Neural cell (in vitro differentiated cells): ENCODE measurements around the gene DCDC1. TPM values are rescaled to one million over a fixed set of nuclear protein-coding genes. Genes with fewer than 3 reads are reported as not detected.
"Not testable (repeated sequence)": the region's sequence is repeated elsewhere in the genome, so short reads cannot be mapped to it uniquely, and the experiment has no call there.

ENCODE experiments used
- H2AFZ ChIP-seq: fragments of 200-600, 300-800 bp; sonication (generic), shearing (Covaris generic); 2 replicates; pipeline ENCODE4 v1.6.0; 2014; ENCODE audit warnings: low read depth, mild to moderate bottlenecking, antibody characterized with exemption, low read length, moderate library complexity
- H3F3A ChIP-seq: fragments of 200-600 bp; shearing (Covaris generic); 2 replicates; pipeline ENCODE4 v1.6.1; 2016; ENCODE audit warnings: mild to moderate bottlenecking, moderate library complexity, mixed read lengths, antibody characterized with exemption, low read length; ENCODE audit not compliant: insufficient read depth, poor library complexity, severe bottlenecking
- H3K27ac ChIP-seq: fragments of 200-600, 300-800 bp; sonication (generic), shearing (Covaris generic); 2 replicates; pipeline ENCODE4 v1.5.1; 2014; ENCODE audit warnings: mild to moderate bottlenecking, low read length, moderate library complexity
- H3K27me3 ChIP-seq: fragments of 300-800, 200-600 bp; sonication (generic), shearing (Covaris generic); 2 replicates; pipeline ENCODE4 v1.6.0; 2014; ENCODE audit warnings: mild to moderate bottlenecking, low read depth, low read length, moderate library complexity; ENCODE audit not compliant: insufficient read depth
- H3K36me3 ChIP-seq: fragments of 300-800, 200-600 bp; sonication (generic), shearing (Covaris generic); 2 replicates; pipeline ENCODE4 v1.5.1; 2014; ENCODE audit warnings: mild to moderate bottlenecking, antibody characterized with exemption, low read length, moderate library complexity; ENCODE audit not compliant: insufficient read depth
- H3K4me2 ChIP-seq: fragments of 300-800, 200-600 bp; sonication (generic), shearing (Covaris generic); 2 replicates; pipeline ENCODE4 v1.6.0; 2014; ENCODE audit warnings: mild to moderate bottlenecking, low read length
- H3K4me3 ChIP-seq: fragments of 300-800, 200-600 bp; sonication (generic), shearing (Covaris generic); 2 replicates; pipeline ENCODE4 v1.5.1; 2014; ENCODE audit warnings: mild to moderate bottlenecking, low read length, moderate library complexity
- H3K79me2 ChIP-seq: fragments of 200-600 bp; shearing (Covaris generic); replicated peaks from 2 replicates; pipeline ENCODE4 v1.6.0; 2014; ENCODE audit warnings: mild to moderate bottlenecking, low read length, moderate library complexity; ENCODE audit not compliant: insufficient read depth
- H3K9ac ChIP-seq: fragments of 300-800, 200-600 bp; sonication (generic), shearing (Covaris generic); 2 replicates; pipeline ENCODE4 v1.6.1; 2016; ENCODE audit warnings: mild to moderate bottlenecking, low read length, mixed read lengths
- H3K9me2 ChIP-seq: fragments of 200-600 bp; shearing (Covaris generic); 2 replicates; pipeline ENCODE4 v1.6.1; 2016; ENCODE audit warnings: mild to moderate bottlenecking, low read length, mixed read lengths; ENCODE audit not compliant: insufficient read depth
- H3K9me3 ChIP-seq: fragments of 200-600, 300-800 bp; sonication (generic), shearing (Covaris generic); 2 replicates; pipeline ENCODE4 v1.6.1; 2016; ENCODE audit warnings: mild to moderate bottlenecking, mixed run types, low read length, moderate library complexity, mixed read lengths
- H4K20me1 ChIP-seq: fragments of 200-600 bp; shearing (Covaris generic); 2 replicates; pipeline ENCODE4 v1.6.1; 2016; ENCODE audit warnings: mild to moderate bottlenecking, mixed run types; ENCODE audit not compliant: insufficient read depth
- CTCF ChIP-seq: fragments of 450-650 bp; IDR thresholded peaks from 2 replicates; pipeline ENCODE4 v1.5.1; 2014; ENCODE audit warnings: antibody characterized with exemption, mild to moderate bottlenecking, moderate library complexity; ENCODE audit not compliant: poor library complexity, severe bottlenecking
- EP300 ChIP-seq: fragments of 450-650 bp; conservative IDR thresholded peaks from 2 replicates; pipeline ENCODE4 v1.6.1; 2014; ENCODE audit warnings: antibody characterized with exemption, mild to moderate bottlenecking, moderate library complexity; ENCODE audit not compliant: poor library complexity, severe bottlenecking
- EZH2 ChIP-seq: fragments of 200-600, 300-800 bp; shearing (Covaris generic), sonication (generic); IDR thresholded peaks from 2 replicates; pipeline ENCODE4 v1.6.1; 2014; ENCODE audit warnings: antibody characterized with exemption, low read length, borderline replicate concordance, mild to moderate bottlenecking; ENCODE audit not compliant: insufficient read depth, poor library complexity, severe bottlenecking
- MXI1 ChIP-seq: fragments of 450-650 bp; conservative IDR thresholded peaks from 2 replicates; pipeline ENCODE4 v1.6.1; 2014; ENCODE audit warnings: antibody characterized with exemption, mild to moderate bottlenecking; ENCODE audit not compliant: poor library complexity, severe bottlenecking
- POLR2AphosphoS5 ChIP-seq: IDR thresholded peaks from 2 replicates; pipeline ENCODE4 v1.6.1; 2012
- RAD21 ChIP-seq: fragments of 450-650 bp; conservative IDR thresholded peaks from 2 replicates; pipeline ENCODE4 v1.6.1; 2014; ENCODE audit warnings: antibody characterized with exemption, mild to moderate bottlenecking, moderate library complexity
- REST ChIP-seq: IDR thresholded peaks from 2 replicates; pipeline ENCODE4 v1.6.1; 2012; ENCODE audit warnings: borderline replicate concordance
- SMC3 ChIP-seq: fragments of 450-650 bp; conservative IDR thresholded peaks from 2 replicates; pipeline ENCODE4 v1.6.1; 2014; ENCODE audit warnings: antibody characterized with exemption, mild to moderate bottlenecking, moderate library complexity; ENCODE audit not compliant: poor library complexity
- TAF1 ChIP-seq: IDR thresholded peaks from 2 replicates; pipeline ENCODE4 v1.6.1; 2012; ENCODE audit warnings: low read depth
- polyA plus RNA-seq: library from polyadenylated mRNA; depleted of rRNA; stranded (reverse); fragments of >200 nt; gene quantifications from 2 replicates; pipeline ENCODE4 v1.2.3, GENCODE V29; 2014

Gene DCDC1
- polyA plus RNA-seq, 1 donor from 2014 or later = 5.0 TPM

- TF ChIP-seq RAD21 (no peak), EP300 (no peak), MXI1 (no peak), TAF1 (no peak), CTCF (no peak), REST (no peak), POLR2AphosphoS5 (no peak), SMC3 (no peak), EZH2 (no peak)
- H4K20me1 ChIP-seq = no peaks in the 10 kb centered on the region
- no peak overlapping the region for H2AFZ ChIP-seq
- H3K9me3 ChIP-seq = no peaks in the 10 kb centered on the region
- no peaks in the 10 kb centered on the region for H3F3A ChIP-seq
- H3K4me2 ChIP-seq = no peak overlapping the region
- no peak overlapping the region for H3K27ac ChIP-seq
- H3K27me3 ChIP-seq = no peaks in the 10 kb centered on the region
- H3K9me2 ChIP-seq = no peaks in the 10 kb centered on the region
- H3K79me2 ChIP-seq = no peaks in the 10 kb centered on the region
- H3K36me3 ChIP-seq = no peaks in the 10 kb centered on the region
- no peak overlapping the region for H3K9ac ChIP-seq
- H3K4me3 ChIP-seq = no peak overlapping the region
Measured at GRCh38 chr11:31295308-31295707, 74.2 kb downstream of the DCDC1 start.

- not testable (repeated sequence) for H3K9me2 ChIP-seq, H3K79me2 ChIP-seq, H2AFZ ChIP-seq, H3K4me2 ChIP-seq, H3F3A ChIP-seq, H3K27me3 ChIP-seq, H3K4me3 ChIP-seq, H3K9me3 ChIP-seq, H4K20me1 ChIP-seq, H3K9ac ChIP-seq, H3K36me3 ChIP-seq, H3K27ac ChIP-seq
Measured at GRCh38 chr11:31273527-31273926, 96.0 kb downstream of the DCDC1 start.

- H3K4me3 ChIP-seq = no peak overlapping the region
- H3K9me2 ChIP-seq = no peaks in the 10 kb centered on the region
- H3K36me3 ChIP-seq = no peaks in the 10 kb centered on the region
- TF ChIP-seq SMC3 (no peak), RAD21 (no peak), POLR2AphosphoS5 (peak; percentile 79), EP300 (peak; percentile 94), TAF1 (no peak)
- H3K9ac ChIP-seq = no peak overlapping the region
- no peaks in the 10 kb centered on the region for H4K20me1 ChIP-seq
- H3K4me2 ChIP-seq = peak overlapping the region; percentile 10
- no peaks in the 10 kb centered on the region for H3K27me3 ChIP-seq
- H3K79me2 ChIP-seq = no peaks in the 10 kb centered on the region
- H3F3A ChIP-seq = no peaks in the 10 kb centered on the region
- H3K27ac ChIP-seq = no peak overlapping the region
- no peaks in the 10 kb centered on the region for H3K9me3 ChIP-seq
- H2AFZ ChIP-seq = no peak overlapping the region
Measured at GRCh38 chr11:31267720-31268119, 101.8 kb downstream of the DCDC1 start.
